HG02571 (cell line): ENCODE results near the gene COL18A1.
"Not testable (repeated sequence)": the region's sequence is repeated elsewhere in the genome, so short reads cannot be mapped to it uniquely, and the experiment has no call there.

Experiments
- ATAC-seq: cut with Tn5 transposase; IDR thresholded peaks from one replicate; pipeline ENCODE4 v1.9.1; 2021; ENCODE audit warnings: mild to moderate bottlenecking, moderate library complexity; ENCODE audit not compliant: unreplicated experiment

The COL18A1 gene

GRCh38 chr21:45366931-45367401, 38.0 kb upstream of the COL18A1 start:
- no peak for ATAC-seq

DNA sequence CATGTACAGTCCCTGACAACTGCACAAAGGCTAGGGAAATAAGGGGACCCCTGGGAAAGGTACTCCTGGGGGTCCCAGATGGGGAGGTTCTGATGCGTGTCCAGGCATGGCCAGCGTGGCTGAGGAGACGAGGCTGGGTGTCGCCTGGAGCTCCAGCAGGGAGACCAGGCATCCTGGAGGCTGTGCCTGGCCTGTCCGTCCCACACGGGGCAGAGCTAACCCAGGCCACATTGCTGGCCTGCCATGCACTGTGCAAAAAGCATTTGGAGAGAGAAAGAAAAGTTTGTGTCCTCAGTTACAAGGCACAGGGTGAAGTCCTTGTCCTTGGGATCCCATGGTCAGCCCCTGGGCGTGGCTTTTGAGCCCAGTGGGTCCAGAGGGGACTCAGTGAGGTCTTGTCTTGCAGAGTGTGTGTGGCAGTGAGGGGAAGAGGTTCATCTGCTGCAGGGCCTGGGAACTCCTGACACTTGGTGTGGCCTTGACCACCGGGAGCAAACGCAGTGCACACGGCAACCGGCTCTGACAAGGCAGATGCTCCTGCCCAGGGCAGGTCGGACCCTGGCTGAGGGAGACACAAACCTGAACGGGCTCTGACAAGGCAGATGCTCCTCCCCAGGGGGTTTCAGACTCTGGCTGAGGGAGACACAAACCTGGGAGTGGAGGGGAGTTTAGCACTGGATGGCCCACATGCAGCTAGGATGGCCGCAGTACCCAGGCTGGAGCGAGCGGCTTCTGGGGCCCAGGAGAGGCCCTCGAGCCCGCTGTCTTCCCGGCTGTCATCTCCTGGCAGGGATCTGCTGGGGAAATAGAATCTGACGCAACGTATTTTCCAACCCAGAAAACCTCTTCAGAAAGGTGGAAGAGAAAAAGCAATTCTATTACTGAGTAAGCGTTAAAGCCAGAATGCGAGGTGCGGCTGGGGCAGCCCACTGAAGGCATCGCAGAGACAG, 37.3 kb upstream of the COL18A1 start:
- ATAC-seq = no peak

- ATAC-seq = not testable (repeated sequence)
These were observed 35.9 kb upstream of the COL18A1 start for GRCh38 chr21:45369018-45369417.

- no peak for ATAC-seq
These were observed 34.4 kb upstream of the COL18A1 start for GRCh38 chr21:45370575-45370974.

- no peak for ATAC-seq
These were observed 33.9 kb upstream of the COL18A1 start for GRCh38 chr21:45371081-45371480.

GRCh38 chr21:45371655-45372054, 33.3 kb upstream of the COL18A1 start:
- no peak for ATAC-seq

- ATAC-seq = no peak
These were observed 32.1 kb upstream of the COL18A1 start for GRCh38 chr21:45372732-45373355.

GRCh38 chr21:45373991-45374816, 30.8 kb upstream of the COL18A1 start:
- ATAC-seq = no peak

DNA sequence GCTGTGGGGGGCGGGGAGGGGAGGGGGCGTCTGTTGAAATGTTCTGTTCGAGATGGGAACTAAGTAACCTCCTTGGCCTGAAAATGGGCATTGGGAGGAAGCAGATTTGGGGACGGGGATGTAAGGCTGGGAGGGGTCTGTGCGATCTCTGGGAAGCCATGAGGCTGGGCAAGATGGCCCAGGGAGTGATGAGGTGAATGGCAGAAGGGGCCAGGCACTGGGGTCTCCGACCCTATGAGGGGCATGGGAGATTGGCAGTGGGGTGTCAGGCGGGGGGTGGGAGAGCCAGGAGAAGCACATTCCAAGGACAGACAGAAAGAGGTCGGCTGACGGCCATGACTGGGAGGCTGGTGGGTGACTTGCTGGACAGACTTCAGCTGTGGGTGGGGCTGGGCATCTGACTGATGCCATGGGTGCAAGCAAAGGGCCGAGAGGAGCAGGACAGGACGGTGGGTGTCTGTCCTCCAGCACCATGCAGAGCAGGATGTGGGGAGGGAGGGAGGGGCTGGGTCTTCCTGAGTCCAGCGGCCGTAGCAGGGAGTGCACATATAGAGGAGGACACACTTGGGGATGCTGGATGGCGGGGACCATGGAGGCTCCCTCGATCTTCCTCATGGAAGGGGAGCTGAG, 30.0 kb upstream of the COL18A1 start:
- ATAC-seq = no peak

- no peak for ATAC-seq
These were observed 28.3 kb upstream of the COL18A1 start for GRCh38 chr21:45376459-45377324.

DNA sequence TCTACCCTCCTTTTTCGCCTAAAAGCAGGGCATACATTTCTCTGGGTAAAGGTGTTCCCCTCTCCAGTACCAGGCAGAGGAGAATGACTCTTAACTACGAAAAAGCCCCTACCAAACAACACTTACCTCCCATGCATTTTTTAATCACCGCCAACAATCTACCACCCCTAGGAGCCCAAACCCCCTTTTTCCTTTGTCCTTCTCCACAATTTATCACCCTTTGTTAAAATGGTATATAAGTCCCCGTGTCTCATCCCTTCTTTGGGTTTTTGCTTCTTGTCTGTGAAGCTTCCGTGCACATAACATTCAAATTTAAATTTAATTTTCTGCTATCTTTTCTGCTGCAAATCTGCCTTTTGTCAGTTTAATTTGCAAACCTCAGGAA, 27.6 kb upstream of the COL18A1 start:
- no peak for ATAC-seq

GRCh38 chr21:45377866-45378257, 27.1 kb upstream of the COL18A1 start:
- no peak for ATAC-seq

DNA sequence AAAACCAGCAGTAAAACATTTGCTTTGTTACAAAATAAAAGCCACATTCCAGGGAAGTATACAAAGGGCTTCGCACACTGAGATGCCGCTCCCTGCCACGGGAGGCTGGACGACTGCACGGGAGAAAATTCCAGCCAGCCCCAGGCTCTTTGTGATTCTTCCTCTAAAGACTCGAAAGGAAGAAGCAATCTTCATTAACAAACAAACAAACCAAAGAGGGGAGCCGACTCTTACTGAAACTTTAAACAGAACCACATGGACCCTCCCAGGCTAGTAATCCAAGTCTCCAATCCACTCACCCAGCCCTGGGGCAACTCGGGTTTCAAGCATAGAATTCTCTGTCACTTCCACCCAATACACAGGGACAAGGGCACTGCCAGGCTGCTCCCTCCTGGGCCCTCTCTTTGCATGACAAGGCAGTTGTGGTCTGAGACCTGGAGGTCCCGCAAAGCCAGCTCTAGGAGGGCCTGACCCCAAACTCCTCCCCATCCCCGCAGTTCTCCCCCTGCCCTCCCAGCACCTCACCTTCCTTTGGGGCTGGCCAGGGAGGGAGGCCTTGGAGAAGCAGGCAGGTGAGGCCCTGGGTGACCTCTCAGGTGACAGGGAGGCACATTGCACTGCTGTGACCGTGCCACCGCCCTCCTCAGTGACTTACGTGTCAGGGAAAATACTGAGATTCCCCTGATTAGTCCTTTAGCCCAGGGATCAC, 26.6 kb upstream of the COL18A1 start:
- no peak for ATAC-seq

DNA sequence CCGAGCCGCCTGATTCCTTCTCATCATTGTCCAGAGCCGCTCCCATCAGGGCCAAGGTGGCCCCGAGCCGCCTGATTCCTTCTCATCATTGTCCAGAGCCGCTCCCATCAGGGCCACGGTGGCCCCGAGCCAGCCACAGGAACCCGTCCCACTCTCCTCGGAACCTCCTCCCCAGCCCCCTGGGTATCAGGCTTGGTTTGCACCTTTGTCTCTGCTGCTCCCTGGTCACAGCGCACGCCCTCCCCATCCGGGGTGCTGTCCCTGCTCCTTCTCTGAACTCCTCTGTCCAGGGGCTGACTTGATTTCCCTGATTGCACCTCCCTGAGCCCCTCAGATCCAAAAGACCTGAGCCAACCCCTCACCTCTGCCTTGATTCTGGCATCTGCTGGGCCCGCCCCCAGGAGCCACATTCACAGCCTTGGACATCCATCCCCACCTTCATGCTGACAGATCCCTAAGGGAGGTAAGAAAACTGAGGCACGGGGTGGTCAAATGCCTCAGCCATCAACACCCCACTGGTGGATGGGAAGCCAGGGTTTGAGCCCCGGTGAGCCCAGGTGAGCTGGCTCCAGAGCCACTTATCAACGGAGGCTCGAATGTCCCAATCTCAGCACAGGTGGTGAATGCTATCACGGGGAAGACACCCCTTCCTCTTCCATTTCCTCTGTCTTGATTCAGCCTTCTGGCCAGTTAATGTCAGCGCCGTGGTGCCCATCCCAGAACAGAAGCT, 25.6 kb upstream of the COL18A1 start:
- no peak for ATAC-seq

DNA sequence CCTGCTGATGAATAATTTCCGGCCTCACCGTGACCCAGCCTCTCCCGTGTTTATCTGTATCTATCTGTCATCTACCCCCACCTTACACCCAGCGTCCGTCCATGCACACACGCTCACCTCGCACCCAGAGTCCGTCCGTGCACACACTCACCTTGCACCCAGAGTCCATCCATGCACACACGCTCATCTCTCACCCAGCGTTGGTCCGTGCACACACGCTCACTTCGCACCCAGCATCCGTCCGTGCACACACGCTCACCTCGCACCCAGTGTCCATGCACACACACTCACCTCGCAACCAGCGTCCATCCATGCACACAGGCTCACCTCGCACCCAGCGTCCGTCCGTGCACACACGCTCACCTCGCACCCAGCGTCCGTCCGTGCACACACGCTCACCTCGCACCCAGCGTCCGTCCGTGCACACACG, 25.0 kb upstream of the COL18A1 start:
- no peak for ATAC-seq

- no peak for ATAC-seq
These were observed 24.4 kb upstream of the COL18A1 start for GRCh38 chr21:45380566-45380965.

DNA sequence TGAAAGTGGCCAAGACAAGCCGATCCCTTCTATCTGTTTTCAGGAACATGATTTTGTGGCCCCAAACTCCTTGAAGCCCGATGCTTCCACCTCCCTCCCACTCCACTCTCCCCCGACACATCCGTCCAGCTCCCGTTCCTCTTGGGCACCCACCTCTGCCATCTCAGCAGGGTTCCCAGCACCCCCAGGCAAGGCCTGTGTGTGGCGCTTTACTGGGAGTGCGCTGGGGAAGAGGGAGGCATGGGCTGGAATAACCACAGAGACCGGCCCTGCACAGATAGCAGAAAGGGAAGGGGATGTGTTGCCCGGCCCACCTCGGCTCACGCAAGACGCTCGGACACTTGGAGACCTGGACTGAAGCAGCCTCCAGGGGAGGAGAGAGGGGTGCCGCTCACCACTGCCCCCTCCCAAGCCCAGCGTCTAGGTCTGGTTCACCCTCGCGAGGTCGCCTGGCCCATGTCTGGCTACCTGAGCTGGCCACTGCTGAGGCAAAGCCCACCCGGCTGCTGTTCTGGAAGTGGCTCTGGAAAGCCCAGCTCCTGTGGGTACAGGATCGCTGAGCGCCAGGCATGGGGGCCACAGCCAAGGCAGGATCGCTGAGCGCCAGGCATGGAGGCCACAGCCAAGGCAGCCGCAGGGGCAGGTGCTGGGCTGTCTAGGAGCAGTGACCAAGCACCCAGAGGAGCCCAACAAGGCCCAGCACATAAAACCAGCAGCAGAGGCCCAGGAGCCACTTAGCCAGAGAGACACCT, 23.8 kb upstream of the COL18A1 start:
- ATAC-seq = no peak
